Nephron (organoid): ENCODE measurements around the gene PDE4A.
A peak's percentile ranks its signal among the peaks of the same experiment; 100 is the strongest.

Experiments
- H3K27ac Mint-ChIP-seq, 3 experiments: 2 replicates each; pipeline ENCODE4 v1.8.0; 2020; ENCODE audit warnings: mixed read lengths in 3 of 3, mild to moderate bottlenecking in 2 of 3, moderate library complexity in 1 of 3
- H3K27me3 Mint-ChIP-seq: 2 replicates; pipeline ENCODE4 v1.8.0; 2021; ENCODE audit warnings: low read depth, mild to moderate bottlenecking, moderate library complexity, mixed read lengths
- H3K36me3 Mint-ChIP-seq: 2 replicates; pipeline ENCODE4 v1.8.0; 2020; ENCODE audit warnings: low read depth, mixed read lengths
- H3K4me1 Mint-ChIP-seq: 2 replicates; pipeline ENCODE4 v1.8.0; 2020; ENCODE audit warnings: mixed read lengths
- H3K4me3 Mint-ChIP-seq, 3 experiments: 2 replicates each; pipeline ENCODE4 v1.8.0; 2020; ENCODE audit warnings: mild to moderate bottlenecking in 3 of 3, mixed read lengths in 3 of 3, moderate library complexity in 2 of 3
- H3K9me3 Mint-ChIP-seq: 2 replicates; pipeline ENCODE4 v1.8.0; 2020; ENCODE audit warnings: mixed read lengths
- TF ChIP-seq, protein P1 (sequence below), 3 experiments: fragments of 200-600 bp; sonication (generic); IDR thresholded peaks; one replicate each; pipeline ENCODE4 v1.5.0; 2021; ENCODE audit warnings: antibody characterized with exemption in 3 of 3; ENCODE audit not compliant: unreplicated experiment in 3 of 3

The PDE4A gene

DNA sequence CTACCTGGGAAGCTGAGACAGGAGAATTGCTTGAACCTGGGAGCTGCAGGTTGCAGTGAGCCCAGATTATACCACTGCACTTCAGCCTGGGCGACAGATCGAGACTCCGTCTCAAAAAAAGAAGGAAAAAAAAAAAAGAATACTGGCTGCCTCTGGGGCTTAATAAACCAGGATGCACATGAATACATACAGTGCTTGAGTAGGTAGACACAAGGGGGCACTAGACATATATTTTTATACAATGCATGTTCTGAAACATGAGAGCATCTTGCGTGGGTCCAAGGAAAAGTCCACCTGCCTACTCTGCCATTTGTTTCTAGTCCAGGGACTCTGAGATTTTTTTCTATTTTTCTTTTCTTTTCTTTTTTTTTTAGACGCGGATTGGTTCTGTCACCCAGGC, 51.6 kb downstream of the PDE4A start:
- H3K27ac Mint-ChIP-seq, result no peak overlapping the region
- no peak overlapping the region for H3K4me3 Mint-ChIP-seq
- H3K4me1 Mint-ChIP-seq, result no peaks in the 10 kb centered on the region
- no peaks in the 10 kb centered on the region for H3K27me3 Mint-ChIP-seq
- TF ChIP-seq, protein P1, sequence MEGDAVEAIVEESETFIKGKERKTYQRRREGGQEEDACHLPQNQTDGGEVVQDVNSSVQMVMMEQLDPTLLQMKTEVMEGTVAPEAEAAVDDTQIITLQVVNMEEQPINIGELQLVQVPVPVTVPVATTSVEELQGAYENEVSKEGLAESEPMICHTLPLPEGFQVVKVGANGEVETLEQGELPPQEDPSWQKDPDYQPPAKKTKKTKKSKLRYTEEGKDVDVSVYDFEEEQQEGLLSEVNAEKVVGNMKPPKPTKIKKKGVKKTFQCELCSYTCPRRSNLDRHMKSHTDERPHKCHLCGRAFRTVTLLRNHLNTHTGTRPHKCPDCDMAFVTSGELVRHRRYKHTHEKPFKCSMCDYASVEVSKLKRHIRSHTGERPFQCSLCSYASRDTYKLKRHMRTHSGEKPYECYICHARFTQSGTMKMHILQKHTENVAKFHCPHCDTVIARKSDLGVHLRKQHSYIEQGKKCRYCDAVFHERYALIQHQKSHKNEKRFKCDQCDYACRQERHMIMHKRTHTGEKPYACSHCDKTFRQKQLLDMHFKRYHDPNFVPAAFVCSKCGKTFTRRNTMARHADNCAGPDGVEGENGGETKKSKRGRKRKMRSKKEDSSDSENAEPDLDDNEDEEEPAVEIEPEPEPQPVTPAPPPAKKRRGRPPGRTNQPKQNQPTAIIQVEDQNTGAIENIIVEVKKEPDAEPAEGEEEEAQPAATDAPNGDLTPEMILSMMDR (IDR thresholded peaks at IDR 0.05; ENCODE audit: unreplicated experiment in 3 of 3), result peak; percentile 36 to 51 (median 37)
- H3K9me3 Mint-ChIP-seq, result no peaks in the 10 kb centered on the region
- no peaks in the 10 kb centered on the region for H3K36me3 Mint-ChIP-seq

DNA sequence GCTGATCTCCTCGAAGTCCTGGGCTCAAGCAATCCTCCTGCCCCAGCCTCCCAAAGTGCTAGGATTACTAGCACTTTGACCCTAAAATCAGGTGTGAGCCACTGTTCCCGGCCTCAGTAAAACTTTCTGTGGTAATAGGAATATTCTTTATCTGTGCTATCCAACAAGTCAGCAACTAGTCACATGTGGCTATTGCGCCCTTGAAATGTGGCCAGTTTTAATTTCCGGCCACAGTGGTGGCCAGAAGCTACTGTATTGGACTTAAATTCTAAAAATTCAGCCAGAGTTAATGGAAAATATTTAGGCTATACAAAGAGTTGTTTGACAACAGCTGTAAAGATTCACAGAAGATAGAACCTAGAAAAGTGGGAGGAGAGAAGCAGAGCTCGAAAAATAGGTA, 52.9 kb downstream of the PDE4A start:
- H3K9me3 Mint-ChIP-seq, result no peaks in the 10 kb centered on the region
- no peaks in the 10 kb centered on the region for H3K36me3 Mint-ChIP-seq
- no peaks in the 10 kb centered on the region for H3K4me1 Mint-ChIP-seq
- peaks cover 1% of the 10 kb centered on the region for H3K27me3 Mint-ChIP-seq
- H3K4me3 Mint-ChIP-seq, result no peak overlapping the region
- H3K27ac Mint-ChIP-seq, result no peak overlapping the region
- TF ChIP-seq, protein P1 (IDR thresholded peaks at IDR 0.05; ENCODE audit: unreplicated experiment in 3 of 3), result no peak

DNA sequence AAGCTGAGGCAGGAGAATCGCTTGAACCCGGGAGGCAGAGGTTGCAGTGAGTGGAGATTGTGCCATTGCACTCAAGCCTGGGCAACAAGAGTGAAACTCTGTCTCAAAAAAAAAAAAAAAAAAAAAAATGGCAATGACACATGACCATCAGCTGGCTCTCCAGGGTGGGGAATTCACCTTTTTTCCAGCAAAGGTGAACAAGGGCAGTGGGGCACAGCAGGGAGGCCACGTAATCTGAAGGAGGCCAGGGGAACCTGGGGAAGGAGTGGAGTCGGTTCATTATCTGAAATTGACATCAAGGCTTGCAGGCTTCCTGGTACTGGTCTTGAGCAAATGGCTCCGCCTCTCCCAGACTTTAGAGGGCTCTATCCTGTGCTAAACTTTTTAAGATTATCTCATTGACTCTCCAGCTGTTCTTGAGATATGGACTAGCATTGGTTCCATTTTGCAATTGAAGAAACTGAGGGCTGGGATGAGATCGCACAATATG, 54.7 kb downstream of the PDE4A start:
- Mint-ChIP-seq H3K36me3 (no peaks in the 10 kb centered on the region), H3K27ac (no peak overlapping the region), H3K27me3 (peaks cover 12% of the 10 kb centered on the region), H3K4me3 (no peak overlapping the region), H3K4me1 (peaks cover 5% of the 10 kb centered on the region), H3K9me3 (no peaks in the 10 kb centered on the region)
- TF ChIP-seq, protein P1 (IDR thresholded peaks at IDR 0.05; ENCODE audit: unreplicated experiment in 3 of 3), result no peak

DNA sequence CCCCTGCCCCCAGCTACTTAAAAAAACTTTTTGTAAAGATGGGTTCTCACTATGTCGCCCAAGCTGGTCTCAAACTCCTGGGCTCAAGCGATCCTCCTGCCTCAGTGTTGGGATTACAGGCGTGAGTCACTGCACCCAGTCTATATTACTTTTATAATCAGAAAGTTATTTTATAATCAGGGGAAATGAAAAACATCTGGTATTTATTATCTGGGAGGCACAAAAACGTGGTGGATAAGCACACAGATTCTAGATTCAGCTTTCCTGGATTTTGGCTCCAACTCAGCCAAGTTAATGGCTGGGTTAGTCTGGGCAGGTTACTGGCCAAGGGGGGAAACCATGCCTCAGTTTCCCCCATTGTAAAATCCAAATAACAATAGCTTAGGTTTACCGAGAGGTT, 58.1 kb downstream of the PDE4A start:
- H3K9me3 Mint-ChIP-seq, result no peaks in the 10 kb centered on the region
- H3K4me3 Mint-ChIP-seq, result no peak overlapping the region
- peaks cover 12% of the 10 kb centered on the region for H3K27me3 Mint-ChIP-seq
- peaks cover 5% of the 10 kb centered on the region for H3K4me1 Mint-ChIP-seq
- H3K36me3 Mint-ChIP-seq, result no peaks in the 10 kb centered on the region
- H3K27ac Mint-ChIP-seq, result no peak overlapping the region
- TF ChIP-seq, protein P1 (IDR thresholded peaks at IDR 0.05; ENCODE audit: unreplicated experiment in 3 of 3), result no peak

DNA sequence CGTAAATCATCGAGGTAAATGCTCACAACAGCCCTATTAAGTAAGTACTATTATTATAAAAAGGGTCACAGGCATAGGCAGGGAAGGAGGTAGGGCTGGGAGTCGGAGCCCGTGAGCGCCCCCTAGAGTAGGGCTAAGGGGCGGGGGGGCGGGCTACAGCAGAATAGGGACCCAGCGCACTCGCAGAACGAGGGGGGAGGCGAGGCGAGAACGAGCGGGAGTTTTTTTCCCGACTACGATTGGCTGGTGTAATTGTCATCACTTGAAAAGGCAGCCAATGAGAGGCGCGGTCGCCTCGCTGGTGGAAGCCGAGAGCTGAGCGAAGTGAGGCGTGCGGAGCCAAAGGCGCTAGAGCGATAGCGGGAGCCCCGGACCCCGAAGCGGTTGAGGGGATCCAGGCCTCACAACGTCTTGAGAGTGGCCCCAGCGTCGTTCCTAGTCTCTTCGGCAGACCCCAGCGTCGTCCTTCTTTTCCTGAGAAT, 58.6 kb downstream of the PDE4A start:
- Mint-ChIP-seq H3K9me3 (no peaks in the 10 kb centered on the region), H3K27ac (peak overlapping the region in 1 of 3 experiments; percentile 22), H3K27me3 (peaks cover 12% of the 10 kb centered on the region), H3K4me1 (peaks cover 5% of the 10 kb centered on the region), H3K36me3 (no peaks in the 10 kb centered on the region), H3K4me3 (peak overlapping the region; percentile 32 to 68 (median 52))
- TF ChIP-seq, protein P1 (IDR thresholded peaks at IDR 0.05; ENCODE audit: unreplicated experiment in 3 of 3), result peak; percentile 59 to 72 (median 65)

DNA sequence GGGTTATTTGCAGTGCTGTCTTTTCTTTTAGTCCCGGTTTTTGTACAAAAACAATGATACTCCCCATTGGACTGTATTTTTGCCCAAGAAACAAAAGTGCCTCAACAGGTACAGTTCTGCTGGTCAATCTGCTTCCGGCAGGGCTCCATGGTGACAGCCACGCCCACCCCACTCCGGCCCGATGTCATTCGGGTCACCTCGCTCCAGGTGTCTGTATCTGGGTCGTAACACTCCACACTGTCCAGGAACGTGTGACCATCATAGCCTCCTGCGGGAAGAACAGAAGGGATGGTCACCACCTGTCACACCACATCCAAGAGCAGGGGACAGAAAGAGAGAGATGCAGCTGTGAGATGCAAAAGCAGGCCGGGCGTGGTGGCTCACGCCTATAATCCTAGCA, 66.2 kb downstream of the PDE4A start:
- TF ChIP-seq, protein P1 (IDR thresholded peaks at IDR 0.05; ENCODE audit: unreplicated experiment in 3 of 3), result no peak
- no peaks in the 10 kb centered on the region for H3K27me3 Mint-ChIP-seq
- no peaks in the 10 kb centered on the region for H3K9me3 Mint-ChIP-seq
- peaks cover 5% of the 10 kb centered on the region for H3K4me1 Mint-ChIP-seq
- H3K4me3 Mint-ChIP-seq, result no peak overlapping the region
- peak overlapping the region; percentile 41 to 78 (median 70) for H3K27ac Mint-ChIP-seq
- peaks cover 41% of the 10 kb centered on the region for H3K36me3 Mint-ChIP-seq
